Anterior cingulate cortex (tissue), 58 donors: Measurements from ENCODE around the gene FAM193B.
"Not testable (repeated sequence)": the region's sequence is repeated elsewhere in the genome, so short reads cannot be mapped to it uniquely, and the experiment has no call there.

Experiments used
- DNase-seq, 58 donors: peaks; one replicate each; lab custom pipeline; 2025; lab: John Stamatoyannopoulos, UW

FAM193B gene

DNA sequence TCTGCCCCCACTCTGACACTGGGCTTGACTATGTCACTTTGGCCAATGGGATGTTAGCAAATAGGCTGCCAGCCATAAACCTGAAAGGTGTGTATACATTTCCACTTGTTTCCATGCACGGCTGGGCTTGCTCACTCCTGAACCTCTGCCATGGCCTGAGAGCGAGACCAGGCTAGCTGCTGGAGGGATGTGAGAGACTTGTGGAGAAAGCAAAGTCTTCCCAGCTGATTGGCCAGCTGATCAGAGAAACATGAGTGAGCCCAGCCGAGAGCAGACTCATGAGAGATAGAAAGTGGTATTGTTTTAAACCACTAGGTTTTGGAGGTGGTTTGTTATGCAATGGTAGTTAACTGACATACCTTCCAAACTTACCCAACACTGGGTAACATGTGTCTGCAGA, 13.9 kb downstream of the FAM193B start:
- DNase-seq, result no peak

DNA sequence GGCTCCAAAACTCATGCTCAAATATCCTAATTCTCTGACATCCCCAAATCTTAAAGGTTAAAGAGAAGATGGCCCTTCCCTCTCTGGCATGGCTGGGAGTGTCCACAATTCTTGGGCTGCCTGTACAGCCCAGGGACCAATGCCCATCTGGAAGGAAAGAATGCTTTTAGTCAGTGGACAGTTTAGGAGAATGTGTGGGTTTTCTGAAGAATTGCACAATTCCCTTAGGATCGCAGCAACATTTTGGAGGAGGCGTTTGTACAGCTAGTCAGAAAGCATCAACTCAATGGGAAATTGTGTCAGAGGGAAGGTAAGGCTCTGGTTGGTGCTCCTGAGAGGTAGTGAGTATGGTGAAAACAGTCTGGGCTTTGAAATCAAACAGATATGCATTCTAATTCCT, 15.0 kb downstream of the FAM193B start:
- DNase-seq, result no peak

DNA sequence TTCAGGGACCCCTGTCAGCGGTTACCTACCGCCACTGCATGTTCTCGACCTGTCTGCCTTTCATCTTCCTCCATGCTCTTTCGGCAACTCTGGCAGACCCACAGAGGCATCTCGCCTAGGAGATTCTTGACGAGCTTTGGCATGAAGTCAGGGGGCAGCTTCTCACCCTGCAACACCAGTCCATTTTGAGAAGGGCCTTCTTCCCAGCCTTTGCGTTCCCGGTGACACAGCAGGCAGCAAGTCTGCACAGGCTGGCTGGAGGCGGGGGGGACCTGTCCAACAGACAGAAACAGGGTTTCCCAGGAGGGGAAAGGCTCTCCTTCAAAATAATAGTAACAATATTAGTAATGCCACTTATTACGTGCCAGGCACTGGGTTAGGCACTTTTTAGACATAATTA, 15.5 kb downstream of the FAM193B start:
- no peak for DNase-seq

DNA sequence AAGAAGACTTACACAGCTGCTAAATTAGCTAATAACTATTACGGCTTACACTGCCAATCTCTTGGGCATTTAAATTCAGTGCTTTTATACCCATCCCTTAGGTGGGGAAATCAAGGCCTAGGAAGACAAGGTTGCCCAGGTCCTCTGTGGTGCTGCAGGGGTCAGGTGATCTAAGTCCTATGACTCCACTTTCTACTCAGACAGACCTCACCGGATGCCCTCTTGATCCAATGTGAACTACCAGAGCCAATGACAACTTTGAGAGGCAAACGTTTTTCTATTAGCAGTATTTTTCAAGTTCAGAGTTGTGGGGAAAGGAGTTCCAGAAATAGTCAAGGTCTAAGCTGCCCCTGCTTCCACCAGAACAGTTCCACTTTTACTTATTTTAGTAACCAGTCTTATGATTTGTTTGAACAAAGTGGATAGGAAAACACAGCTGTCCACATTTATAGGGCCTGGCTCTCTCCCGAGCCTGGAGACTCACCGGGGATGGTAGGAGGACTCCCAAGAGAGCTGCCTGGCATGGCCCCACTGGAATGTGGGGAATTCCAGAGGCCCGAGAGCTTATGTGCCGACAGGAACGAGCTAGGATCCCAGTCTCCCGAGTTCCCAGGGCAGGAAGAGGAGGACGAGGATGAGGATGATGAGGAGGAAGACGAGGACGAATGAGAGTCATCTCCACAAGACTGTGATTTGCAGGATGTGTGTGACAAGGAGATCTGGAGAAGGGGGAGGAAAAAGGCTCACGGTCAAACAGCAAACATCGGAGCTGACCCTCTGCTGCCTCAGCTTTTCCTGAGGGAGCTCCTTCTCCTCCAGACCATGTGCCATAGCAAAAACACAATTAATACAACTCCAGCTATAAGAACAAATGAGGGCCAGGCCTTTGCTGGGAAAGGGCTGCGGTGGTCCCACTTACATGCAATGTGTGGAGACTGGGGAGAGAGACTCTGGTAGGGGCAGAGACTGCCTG, 16.7 kb downstream of the FAM193B start:
- peak in 5 of 58 donors; percentile 17 to 57 (median 31) for DNase-seq

DNA sequence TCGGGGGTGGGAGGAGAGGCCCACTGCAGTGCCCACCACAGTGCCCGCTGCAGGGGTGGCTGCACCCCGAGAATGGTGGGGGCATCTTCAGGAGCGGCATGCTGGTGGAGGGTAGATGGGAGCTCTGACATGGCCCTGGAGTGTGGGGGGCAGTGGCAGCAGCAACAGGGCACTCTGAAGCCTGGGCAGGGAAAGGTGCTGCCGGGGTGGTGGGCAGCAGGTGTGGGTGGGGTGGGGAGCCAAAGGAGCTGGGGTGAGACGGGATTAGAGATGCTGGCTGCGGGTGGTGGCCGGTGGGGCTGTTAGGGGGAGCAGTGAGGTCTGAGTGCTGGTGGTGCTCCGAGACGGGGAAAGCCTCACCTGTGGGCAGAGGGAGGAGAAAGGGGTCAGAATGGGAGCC, 18.0 kb downstream of the FAM193B start:
- no peak for DNase-seq

DNA sequence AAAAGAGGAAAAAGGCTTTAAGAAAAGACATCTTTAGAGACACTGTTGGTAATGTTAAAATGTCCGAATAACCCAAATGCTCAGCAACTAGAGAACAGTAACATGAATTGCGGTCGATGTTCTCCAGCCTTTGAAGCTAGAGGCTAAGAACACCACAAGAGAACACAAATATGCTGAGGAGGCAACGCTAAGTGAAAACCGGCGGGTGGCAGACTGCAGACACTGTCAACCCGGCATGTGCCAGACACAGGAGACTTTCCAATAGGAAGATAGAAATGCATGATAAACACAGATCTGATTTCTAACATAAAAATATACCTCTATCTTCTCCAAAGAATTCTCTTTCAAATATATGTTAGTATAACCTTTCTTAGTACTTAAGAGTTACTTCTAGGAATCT, 19.2 kb downstream of the FAM193B start:
- DNase-seq, result peak in 14 of 58 donors; percentile 11 to 47 (median 31)

DNA sequence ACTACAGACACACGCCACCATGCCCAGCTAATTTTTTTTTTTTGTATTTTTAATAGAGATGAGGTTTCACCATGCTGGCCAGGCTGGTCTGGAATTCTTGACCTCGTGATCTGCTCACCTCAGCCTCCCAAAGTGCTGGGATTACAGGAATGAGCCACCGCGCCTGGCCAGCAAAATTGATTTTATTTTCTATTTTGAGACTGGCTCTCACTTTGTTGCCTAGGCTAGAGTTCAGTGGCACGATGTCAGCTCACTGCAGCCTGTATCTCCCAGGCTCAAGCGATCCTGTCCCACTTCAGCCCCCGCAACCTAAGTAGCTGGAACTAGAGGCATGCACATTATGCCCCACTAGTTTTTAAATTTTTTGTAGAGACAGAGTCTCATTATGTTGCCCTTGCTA, 19.9 kb downstream of the FAM193B start:
- DNase-seq, result not testable (repeated sequence)

DNA sequence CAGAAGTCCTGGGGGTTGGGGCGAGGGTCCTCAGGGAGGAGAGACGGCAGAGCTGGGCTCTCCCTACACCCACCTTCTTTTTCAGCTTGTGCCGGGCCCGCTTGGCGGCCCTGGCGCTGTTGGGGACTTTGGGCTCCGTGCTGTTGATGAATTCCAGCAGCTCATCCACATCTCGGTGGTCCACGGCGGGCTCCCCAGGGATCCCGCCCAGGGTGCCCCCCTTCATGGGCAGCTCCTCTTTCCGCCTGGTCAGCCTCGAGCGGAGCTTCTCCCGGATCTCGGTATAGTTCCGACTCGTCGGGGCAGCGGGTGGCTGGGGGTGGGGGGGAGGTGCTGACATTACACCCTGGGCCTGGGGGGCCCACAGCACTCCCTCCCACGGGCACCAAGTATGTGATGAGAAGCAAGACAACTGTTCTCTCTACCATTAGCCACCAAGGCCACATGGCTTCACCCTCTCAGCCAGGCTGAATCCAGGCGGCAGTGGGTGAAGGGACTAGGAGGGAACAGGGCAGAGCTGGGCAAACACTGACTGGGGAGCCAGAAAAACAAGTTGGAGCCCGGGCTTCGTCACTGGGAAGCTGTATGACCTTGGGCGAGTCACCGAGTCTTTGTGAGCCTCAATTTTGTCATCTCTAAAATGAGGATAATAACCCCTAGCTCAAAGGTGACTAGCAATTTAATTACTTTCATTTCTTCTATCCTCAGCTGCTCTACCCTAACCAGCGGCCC, 23.0 kb downstream of the FAM193B start:
- no peak for DNase-seq

DNA sequence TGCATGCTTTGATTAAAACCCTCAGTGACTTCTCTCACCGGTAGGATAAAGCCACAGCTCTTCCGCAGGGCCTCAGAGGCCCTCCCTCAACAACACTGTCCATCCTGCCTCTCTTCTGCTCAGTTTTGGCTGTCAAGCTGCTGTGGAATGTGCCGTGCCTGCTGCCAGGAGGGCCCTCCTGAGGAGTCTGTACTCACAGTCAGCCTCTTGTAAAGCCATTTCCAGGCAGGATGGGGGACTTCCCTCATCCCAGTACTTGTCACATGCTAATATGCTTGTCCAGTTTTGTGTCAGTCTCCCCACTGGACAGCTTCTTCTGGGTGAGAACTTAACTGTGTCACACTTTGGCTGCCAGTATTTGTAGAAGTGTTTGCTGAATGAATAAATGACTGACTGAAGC, 23.7 kb downstream of the FAM193B start:
- DNase-seq, result peak in 1 of 58 donors; percentile 21

DNA sequence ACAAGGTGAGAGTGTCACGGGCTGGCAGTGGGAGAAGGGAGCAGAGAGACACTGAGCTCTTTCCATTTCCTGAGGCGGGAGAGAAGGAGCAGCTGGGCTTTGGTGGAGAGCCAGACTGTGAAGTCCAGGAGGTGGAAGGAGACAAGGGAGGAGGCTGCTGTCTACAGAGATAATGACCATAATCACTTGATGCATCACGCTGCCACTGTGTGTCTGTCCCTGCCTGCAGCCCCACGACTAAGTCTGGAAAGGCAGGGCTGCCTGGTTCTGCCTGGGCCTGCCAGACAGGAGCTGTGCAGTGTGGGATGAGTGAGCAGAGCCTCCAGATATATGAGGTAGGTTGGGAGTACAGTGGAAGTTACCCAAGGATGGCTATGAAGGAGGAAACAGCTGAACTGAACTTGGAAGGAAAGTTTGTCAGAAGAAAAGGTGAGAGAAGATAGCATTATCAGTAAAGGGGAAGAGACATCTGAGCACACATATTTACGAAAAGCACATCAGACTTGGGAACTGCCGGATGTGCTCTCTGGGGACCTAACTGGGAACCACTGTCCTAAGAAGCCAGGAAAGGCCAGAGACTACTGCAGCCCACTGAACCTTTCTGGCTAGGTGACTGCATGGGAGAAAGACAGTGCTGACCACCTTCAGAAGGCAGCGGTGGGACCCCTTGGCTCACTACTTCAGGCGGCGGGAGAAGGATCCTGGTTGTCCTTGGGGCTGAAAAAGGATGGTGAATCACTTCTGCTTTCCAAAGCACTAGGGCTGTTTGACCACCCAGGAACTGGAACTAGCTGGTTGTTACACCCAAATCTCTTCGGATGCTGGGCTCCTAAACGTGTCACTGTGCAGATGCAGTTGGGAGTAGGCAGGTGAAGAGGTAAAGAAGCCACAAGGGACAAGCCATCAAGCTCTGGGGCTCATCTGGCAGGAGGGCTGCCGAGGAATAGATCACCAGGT, 24.8 kb downstream of the FAM193B start:
- DNase-seq, result no peak

DNA sequence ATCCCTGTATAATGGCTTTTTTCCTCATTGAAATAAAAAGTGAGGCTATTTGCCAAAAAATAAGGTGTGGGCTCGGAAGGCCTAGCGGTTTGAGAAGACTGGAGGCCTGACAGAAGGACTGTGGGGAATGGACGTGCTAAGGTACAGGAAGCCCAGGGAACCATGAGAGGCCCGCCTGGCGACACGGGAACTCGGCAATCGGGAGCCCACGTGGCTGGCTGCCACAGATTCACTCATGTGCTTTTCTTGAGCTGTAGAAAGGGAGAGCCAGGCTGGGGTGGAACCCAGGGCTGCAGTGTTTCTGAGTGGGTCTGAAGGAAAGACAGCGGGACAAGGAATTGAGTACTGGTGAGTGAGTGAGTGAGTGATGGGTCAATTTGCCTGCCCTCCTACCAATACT, 25.7 kb downstream of the FAM193B start:
- no peak for DNase-seq

DNA sequence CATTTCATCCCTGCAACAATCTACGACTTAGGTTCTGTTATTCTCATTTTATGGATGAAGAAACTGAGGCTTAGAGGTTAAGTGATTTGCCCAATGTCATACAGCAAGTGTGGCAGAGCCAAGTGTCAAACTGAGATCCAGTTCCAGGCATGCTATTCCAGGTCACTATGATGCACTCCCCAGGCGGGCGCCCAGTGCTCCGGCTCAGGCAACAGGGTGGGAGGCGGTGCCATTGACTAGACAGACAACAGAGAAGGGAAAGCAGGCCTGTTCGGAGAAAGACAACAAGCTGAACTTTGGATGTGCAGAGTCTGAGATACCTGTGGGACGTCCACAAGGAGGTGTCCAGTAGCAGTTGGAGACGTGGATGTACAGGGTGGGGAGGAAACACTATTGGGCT, 26.8 kb downstream of the FAM193B start:
- no peak for DNase-seq

DNA sequence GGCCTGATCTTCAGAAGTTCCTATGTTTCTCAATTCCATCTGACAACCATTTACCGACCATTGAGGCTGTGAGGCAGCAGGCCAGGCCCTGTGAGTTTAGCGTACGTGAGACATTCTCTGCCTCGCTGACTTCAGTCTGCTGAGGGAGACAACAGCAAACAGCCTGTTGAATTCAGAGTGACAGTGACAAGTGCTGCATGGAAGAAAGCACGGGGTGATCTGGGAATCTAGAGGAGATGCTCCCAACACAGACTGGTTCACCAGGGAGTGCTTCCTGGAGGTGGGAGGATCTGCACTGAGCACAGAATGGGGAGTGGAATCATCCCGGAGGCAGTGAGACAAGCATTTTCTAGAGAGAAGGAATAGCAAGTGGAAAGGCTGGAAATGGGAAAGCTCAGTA, 27.6 kb downstream of the FAM193B start:
- DNase-seq, result no peak

DNA sequence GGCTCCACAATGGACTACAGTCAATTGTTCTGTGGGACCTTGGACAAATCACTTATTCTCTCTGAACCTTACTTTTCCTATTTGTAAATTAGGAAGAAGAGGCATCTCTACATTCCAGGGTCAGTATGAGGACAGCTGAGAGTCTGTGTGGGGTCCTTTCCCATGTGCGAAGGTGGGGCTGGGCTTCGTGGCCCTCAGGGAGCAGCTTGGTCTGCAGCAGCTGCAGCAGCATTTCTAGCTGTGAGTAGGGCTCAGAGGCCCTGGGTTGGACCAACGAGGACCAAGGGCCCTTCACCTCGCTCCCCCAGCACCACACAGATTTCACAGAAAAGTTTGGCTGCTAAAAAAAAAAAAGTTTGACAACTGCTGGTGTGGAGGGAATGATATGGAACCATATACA, 28.2 kb downstream of the FAM193B start:
- no peak for DNase-seq

DNA sequence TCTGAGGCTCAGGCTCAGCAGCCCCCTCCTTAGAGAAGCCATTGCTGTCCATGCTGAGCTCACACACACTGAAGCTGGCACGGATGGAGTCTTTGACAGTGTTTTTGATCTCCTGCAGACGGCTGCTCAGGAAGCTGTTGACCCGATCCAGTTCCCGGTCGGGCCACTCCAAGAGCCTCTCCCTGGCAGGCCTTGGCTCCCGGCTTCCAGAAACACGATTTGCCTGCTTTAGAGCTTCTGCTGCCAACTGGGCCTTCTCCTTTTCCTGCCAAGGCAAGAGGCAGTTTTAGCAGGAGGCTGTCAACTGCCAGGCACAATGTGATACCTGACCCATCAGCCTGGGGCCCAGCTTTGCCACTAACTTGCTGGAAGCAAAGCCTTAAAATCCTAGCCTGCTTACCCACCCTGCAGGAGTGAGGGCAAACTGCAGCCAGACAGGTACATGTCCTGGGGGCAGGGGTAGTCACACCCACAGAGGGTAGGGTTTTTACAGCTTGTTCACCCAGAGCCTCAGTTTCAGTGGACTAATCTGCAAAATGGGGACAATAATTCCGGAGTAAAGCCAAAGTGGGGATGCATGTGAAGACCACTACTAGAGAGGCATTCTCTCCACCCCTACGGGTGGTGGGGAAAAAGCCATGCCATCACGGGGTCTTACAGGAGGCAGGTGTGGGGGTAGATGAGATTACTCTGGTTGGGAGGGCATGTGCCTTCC, 29.3 kb downstream of the FAM193B start:
- peak in 4 of 58 donors; percentile 6 to 39 (median 20) for DNase-seq

DNA sequence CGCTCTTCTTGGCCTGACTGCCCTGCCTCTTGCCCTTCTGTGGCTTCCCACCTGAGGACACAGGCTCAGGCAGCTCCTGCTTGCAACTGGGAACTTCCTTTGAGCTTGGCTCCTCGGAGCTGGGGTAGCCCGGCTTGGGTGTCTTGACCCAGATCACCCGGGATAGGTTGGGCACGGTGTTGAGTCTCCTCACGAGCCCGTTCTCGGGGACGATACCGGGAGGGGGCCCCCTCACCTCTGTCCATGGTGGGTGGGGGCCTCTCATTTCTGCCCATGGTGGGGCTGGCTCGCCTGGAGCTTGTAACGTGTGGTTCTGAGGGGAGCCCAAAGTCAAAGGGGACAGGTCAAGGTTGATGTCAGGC, 29.8 kb downstream of the FAM193B start:
- no peak for DNase-seq

DNA sequence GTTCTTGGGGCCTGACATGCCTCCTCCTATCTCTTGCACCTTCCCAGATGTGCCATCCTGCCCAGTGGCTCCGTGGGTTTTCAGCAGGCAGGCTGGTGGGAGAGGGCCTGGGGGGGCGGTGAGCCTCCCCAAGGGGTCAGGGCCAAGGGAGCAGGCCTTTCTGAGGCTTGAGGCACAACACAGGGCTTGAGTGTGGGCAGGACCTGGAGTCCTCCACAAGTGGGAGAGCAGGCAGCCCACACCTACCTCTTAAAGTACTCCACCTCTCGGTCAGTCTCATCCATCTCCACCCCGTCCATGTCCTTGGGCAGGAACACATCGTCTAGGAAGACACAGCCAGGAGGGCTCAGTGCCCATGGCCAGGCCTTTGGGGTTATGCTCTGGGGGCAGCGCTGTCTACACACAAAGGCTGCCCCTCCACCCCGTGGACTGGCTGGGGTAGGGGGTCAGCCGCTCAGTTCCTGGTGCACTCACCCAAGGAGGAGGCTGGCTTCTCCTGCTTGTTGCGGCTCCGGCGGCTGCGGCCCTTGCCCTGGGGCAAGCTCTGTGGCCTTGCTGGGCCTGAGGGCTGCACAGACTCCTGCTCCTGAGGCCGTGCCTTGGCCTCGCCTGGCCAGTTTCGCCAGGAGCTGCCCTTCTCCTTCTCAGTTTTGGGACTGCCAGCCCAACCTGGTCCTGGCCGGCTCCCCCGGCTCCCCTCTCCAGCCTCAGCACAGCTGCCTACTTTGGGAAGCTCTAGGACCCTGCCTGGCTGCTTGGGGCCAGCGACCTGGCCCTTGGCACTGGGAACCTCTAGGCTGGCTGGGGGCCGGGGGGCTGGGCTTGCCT, 30.4 kb downstream of the FAM193B start:
- no peak for DNase-seq

DNA sequence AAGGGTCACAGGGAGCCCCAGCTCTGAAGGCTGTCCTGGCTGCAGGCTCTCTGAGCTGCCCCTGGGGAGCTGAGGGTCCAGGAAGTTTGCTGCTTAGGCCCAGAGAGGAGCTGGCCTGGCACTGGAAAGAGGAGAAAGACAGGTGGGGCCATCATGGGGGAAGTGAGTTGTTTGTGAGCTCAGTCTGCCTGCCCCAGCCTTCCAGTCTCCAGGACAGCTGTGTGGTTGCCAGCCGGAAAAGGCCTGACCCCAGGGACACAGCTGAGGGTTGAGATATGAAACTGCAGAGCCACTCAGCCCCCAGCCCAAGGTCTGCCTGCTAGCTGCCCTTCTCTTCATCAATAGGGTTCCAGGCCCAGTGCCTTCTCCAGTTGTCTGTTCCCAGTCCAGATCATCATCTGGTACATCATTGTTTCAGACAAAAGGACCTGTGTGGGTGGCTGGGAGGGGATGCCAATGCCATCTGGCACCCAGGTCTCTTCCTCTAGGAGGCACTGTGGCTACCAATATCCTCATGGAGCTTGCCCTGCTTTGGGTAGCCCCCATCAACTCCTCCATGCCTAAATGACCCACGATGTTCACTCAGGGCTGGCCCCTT, 33.3 kb downstream of the FAM193B start:
- peak in 5 of 58 donors; percentile 9 to 31 (median 18) for DNase-seq

DNA sequence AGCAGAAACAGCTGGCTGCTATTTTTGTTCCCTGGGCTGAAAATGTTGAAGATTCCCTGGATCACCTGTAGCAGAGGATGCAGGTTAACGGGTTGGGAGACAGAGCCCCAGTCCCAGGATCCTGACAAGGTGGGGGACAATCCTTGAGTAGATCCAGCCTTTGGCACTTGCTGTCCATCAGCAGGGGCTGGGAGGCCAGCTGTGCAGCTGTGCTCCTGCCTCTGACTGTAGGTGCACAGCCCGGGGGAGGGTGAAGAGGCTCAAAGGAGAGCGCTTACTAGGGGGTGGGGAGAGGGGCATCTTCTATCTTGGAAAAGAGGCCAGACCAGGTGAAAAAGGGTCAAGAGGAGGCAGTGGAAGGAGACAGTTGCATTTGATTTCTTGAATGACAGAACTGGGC, 34.1 kb downstream of the FAM193B start:
- DNase-seq, result no peak
